Stimulated activated CD8-positive, alpha-beta memory T cell treated with anti-CD3 and anti-CD28 coated beads, Interleukin-7, amount 100 ng/mL, for 24 hours (primary cell): ENCODE measurements around the gene USP46.

ENCODE experiments used
- DNase-seq: peaks from one replicate; pipeline ENCODE4 v3.0.0-alpha.2; 2020; ENCODE audit warnings: low read depth

The USP46 gene

GRCh38 chr4:52659001-52659721, at the start of gene USP46:
TSS of gene USP46 (minus strand) at chr4:52659301. CDS start at chr4:52659150, 151 bp downstream.
- peak; percentile 15 for DNase-seq

- no peak for DNase-seq
Observed at GRCh38 chr4:52704661-52705060, 45.6 kb upstream of the USP46 start.

- no peak for DNase-seq
Observed at GRCh38 chr4:52704133-52704532, 45.0 kb upstream of the USP46 start.

GRCh38 chr4:52701207-52701606, 42.1 kb upstream of the USP46 start:
- DNase-seq, result no peak

- DNase-seq, result no peak
Observed at GRCh38 chr4:52694936-52695335, 35.8 kb upstream of the USP46 start.

GRCh38 chr4:52693492-52693891, 34.4 kb upstream of the USP46 start:
- DNase-seq, result no peak

- DNase-seq, result no peak
Observed at GRCh38 chr4:52689096-52689495, 30.0 kb upstream of the USP46 start.

- no peak for DNase-seq
Observed at GRCh38 chr4:52687696-52688095, 28.6 kb upstream of the USP46 start.

GRCh38 chr4:52685316-52685715, 26.2 kb upstream of the USP46 start:
- DNase-seq, result no peak

- DNase-seq, result no peak
Observed at GRCh38 chr4:52684896-52685295, 25.8 kb upstream of the USP46 start.

- DNase-seq, result no peak
Observed at GRCh38 chr4:52680381-52680780, 21.3 kb upstream of the USP46 start.

GRCh38 chr4:52676536-52676935, 17.4 kb upstream of the USP46 start:
- no peak for DNase-seq

- DNase-seq, result no peak
Observed at GRCh38 chr4:52675111-52675510, 16.0 kb upstream of the USP46 start.

GRCh38 chr4:52670739-52671138, 11.6 kb upstream of the USP46 start:
- no peak for DNase-seq

GRCh38 chr4:52670121-52670520, 11.0 kb upstream of the USP46 start:
- DNase-seq, result no peak

GRCh38 chr4:52665592-52665991, 6.5 kb upstream of the USP46 start:
- no peak for DNase-seq

GRCh38 chr4:52664479-52664878, 5.4 kb upstream of the USP46 start:
- DNase-seq, result no peak

GRCh38 chr4:52661966-52662690, 3.0 kb upstream of the USP46 start:
- no peak for DNase-seq

- no peak for DNase-seq
Observed at GRCh38 chr4:52660643-52661042, 1.5 kb upstream of the USP46 start.

GRCh38 chr4:52659722-52660261, 691 bp upstream of the USP46 start:
- no peak for DNase-seq

GRCh38 chr4:52658641-52659000, 480 bp downstream of the USP46 start:
- DNase-seq, result no peak

- no peak for DNase-seq
Observed at GRCh38 chr4:52657618-52658501, 1.2 kb downstream of the USP46 start.

- DNase-seq, result no peak
Observed at GRCh38 chr4:52657292-52657617, 1.8 kb downstream of the USP46 start.
